ENCODE results near the gene BLNK. TPM values are rescaled to one million over a fixed set of nuclear protein-coding genes. Genes with fewer than 3 reads are reported as not detected.

The BLNK gene
- not detected in 2 replicates for total RNA-seq

GRCh38 chr10:96271016-96271815 is at the start of gene BLNK:
Gene BLNK (minus strand): TSS chr10:96271569. CDS start chr10:96271398, 171 bp downstream.

GRCh38 chr10:96304230-96304629 is 32.9 kb upstream of the BLNK start, which contains the start of gene DNTT:
Gene DNTT (plus strand): TSS chr10:96304434. CDS start chr10:96304498, 64 bp downstream.

Other genes with a start within 250 kb of the BLNK start
- 32.0 and 32.6 TPM in 2 replicates for gene CCNJ, start 228.0 kb downstream of the BLNK start, total RNA-seq
- 13.7 and 14.7 TPM in 2 replicates for gene ZNF518A, start 141.3 kb downstream of the BLNK start, total RNA-seq
- gene DNTT, start 32.9 kb upstream of the BLNK start, total RNA-seq, result not detected in 2 replicates
- not detected in 2 replicates for gene OPALIN, start 87.4 kb upstream of the BLNK start, total RNA-seq
- 0.10 TPM in 1 of 2 replicates, not detected in the other for gene TLL2, start 242.4 kb upstream of the BLNK start, total RNA-seq